C4-2B (cell line): ENCODE data around the gene CNTROB.

Source experiments
- CTCF ChIP-seq: fragments of 450-650 bp; conservative IDR thresholded peaks from 2 replicates; pipeline ENCODE4 v1.5.1; 2017; ENCODE audit warnings: mild to moderate bottlenecking
- ZFX ChIP-seq: fragments of 450-650 bp; IDR thresholded peaks from 2 replicates; pipeline ENCODE4 v1.6.1; 2017

- TF ChIP-seq CTCF (no peak; the same call in 1 of the 2 replicates), ZFX (no peak)
Observed at GRCh38 chr17:7887482-7888183, 44.4 kb upstream of the CNTROB start.
